Measurements from ENCODE around the gene ULK1. TPM values are rescaled to one million over a fixed set of nuclear protein-coding genes. Genes with fewer than 3 reads are reported as not detected.

ULK1 gene
- total and polyA plus RNA-seq, 2 of the 13 experiments (the other 11 are each of a cell fraction or from before 2014, with no cell fraction given): 2.8 to 10.1 TPM

GRCh38 chr12:131929581-131930456, 35.4 kb downstream of the ULK1 start (continued):
- TF ChIP-seq, protein P1, sequence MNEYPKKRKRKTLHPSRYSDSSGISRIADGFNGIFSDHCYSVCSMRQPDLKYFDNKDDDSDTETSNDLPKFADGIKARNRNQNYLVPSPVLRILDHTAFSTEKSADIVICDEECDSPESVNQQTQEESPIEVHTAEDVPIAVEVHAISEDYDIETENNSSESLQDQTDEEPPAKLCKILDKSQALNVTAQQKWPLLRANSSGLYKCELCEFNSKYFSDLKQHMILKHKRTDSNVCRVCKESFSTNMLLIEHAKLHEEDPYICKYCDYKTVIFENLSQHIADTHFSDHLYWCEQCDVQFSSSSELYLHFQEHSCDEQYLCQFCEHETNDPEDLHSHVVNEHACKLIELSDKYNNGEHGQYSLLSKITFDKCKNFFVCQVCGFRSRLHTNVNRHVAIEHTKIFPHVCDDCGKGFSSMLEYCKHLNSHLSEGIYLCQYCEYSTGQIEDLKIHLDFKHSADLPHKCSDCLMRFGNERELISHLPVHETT (CRISPR knock-in tag; conservative IDR thresholded peaks at IDR 0.05): no peak; the same call in 1 of the 2 replicates
- TF ChIP-seq ZNF737 (CRISPR knock-in tag; IDR thresholded peaks at IDR 0.05; ENCODE audit: borderline replicate concordance) (no peak), MTA1 (CRISPR knock-in tag; IDR thresholded peaks at IDR 0.05; ENCODE audit: borderline replicate concordance) (peak; percentile 11; the same call in 1 of the 2 replicates), ZNF577 (CRISPR knock-in tag; IDR thresholded peaks at IDR 0.05; ENCODE audit: borderline replicate concordance, low read depth) (no peak), MAFK (conservative IDR thresholded peaks at IDR 0.05 in 1 of 2, IDR thresholded peaks at IDR 0.05 in 1 of 2; ENCODE audit: low read length in 2 of 2) (no peak), FOSL1 (CRISPR knock-in tag; IDR thresholded peaks at IDR 0.05; ENCODE audit: borderline replicate concordance) (no peak), NR2F6 (IDR thresholded peaks at IDR 0.05) (no peak), NR2F6 (CRISPR knock-in tag; IDR thresholded peaks at IDR 0.05) (no peak; the same call in 1 of the 2 replicates), ZNF234 (CRISPR knock-in tag; conservative IDR thresholded peaks at IDR 0.05) (0 out of 2 replicates have a peak, but pooled peaks have one; percentile 30), NCOA2 (CRISPR knock-in tag; IDR thresholded peaks at IDR 0.05) (0 out of 2 replicates have a peak, but pooled peaks have one; percentile 3), POLR2A (IDR thresholded peaks at IDR 0.05; ENCODE audit: insufficient read depth in 1 of 2, low read depth in 2 of 2, low read length in 2 of 2) (0 out of 4 replicates have a peak, but pooled peaks of 1 of the 2 experiments have one; percentile 2), PAX8 (CRISPR knock-in tag; IDR thresholded peaks at IDR 0.05; ENCODE audit: borderline replicate concordance) (peak; percentile 76; the same call in 1 of the 2 replicates), KDM2A (CRISPR knock-in tag; IDR thresholded peaks at IDR 0.05; ENCODE audit: borderline replicate concordance, low read depth) (peak; percentile 75; the same call in 1 of the 2 replicates), HOXA9 (CRISPR knock-in tag; IDR thresholded peaks at IDR 0.05; ENCODE audit: borderline replicate concordance) (0 out of 2 replicates have a peak, but pooled peaks have one; percentile 24), ZNF780A (CRISPR knock-in tag; IDR thresholded peaks at IDR 0.05) (no peak), HNRNPUL1 (IDR thresholded peaks at IDR 0.05; ENCODE audit: low read depth, low read length) (no peak), FOXA3 (CRISPR knock-in tag; IDR thresholded peaks at IDR 0.05) (no peak), RBFOX2 (IDR thresholded peaks at IDR 0.05; ENCODE audit: low read depth, low read length) (peak; percentile 44), ZNF251 (CRISPR knock-in tag; IDR thresholded peaks at IDR 0.05) (no peak)
- TF ChIP-seq, protein P2, sequence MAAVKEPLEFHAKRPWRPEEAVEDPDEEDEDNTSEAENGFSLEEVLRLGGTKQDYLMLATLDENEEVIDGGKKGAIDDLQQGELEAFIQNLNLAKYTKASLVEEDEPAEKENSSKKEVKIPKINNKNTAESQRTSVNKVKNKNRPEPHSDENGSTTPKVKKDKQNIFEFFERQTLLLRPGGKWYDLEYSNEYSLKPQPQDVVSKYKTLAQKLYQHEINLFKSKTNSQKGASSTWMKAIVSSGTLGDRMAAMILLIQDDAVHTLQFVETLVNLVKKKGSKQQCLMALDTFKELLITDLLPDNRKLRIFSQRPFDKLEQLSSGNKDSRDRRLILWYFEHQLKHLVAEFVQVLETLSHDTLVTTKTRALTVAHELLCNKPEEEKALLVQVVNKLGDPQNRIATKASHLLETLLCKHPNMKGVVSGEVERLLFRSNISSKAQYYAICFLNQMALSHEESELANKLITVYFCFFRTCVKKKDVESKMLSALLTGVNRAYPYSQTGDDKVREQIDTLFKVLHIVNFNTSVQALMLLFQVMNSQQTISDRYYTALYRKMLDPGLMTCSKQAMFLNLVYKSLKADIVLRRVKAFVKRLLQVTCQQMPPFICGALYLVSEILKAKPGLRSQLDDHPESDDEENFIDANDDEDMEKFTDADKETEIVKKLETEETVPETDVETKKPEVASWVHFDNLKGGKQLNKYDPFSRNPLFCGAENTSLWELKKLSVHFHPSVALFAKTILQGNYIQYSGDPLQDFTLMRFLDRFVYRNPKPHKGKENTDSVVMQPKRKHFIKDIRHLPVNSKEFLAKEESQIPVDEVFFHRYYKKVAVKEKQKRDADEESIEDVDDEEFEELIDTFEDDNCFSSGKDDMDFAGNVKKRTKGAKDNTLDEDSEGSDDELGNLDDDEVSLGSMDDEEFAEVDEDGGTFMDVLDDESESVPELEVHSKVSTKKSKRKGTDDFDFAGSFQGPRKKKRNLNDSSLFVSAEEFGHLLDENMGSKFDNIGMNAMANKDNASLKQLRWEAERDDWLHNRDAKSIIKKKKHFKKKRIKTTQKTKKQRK (IDR thresholded peaks at IDR 0.05; ENCODE audit: low read length): no peak

Data from HepG2 (cell line).